HG03060 (cell line): ENCODE results near the gene REPS2.

ENCODE experiments used
- ATAC-seq: cut with Tn5 transposase; IDR thresholded peaks from one replicate; pipeline ENCODE4 v1.9.1; 2021; ENCODE audit warnings: low read depth, moderate number of reproducible peaks; ENCODE audit not compliant: unreplicated experiment

Gene REPS2

GRCh38 chrX:16997313-16997712, 50.9 kb downstream of the REPS2 start:
- ATAC-seq: no peak

DNA sequence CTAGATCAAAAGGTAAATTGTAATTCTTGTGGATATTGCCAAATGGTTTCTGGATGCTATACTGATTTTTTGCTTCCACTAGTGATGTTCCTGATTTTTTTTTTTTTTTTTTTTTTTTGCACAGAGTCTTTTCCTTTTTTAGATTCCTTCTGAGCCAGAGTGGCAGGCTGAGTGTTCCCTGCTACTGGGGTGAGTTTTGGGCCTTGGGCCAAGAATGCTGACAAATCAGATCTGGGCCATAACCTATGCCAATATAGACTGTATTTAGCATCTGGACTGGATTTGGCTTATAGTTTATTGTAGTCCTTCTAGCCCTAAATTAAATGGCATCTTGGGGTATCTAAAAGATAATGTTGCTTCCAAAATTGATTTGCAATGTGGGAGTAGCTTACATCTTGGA, 52.8 kb downstream of the REPS2 start:
- ATAC-seq: no peak

- ATAC-seq: no peak
These were observed 54.3 kb downstream of the REPS2 start for GRCh38 chrX:17000751-17001150.

GRCh38 chrX:17005712-17006368, 59.4 kb downstream of the REPS2 start:
- ATAC-seq: no peak

DNA sequence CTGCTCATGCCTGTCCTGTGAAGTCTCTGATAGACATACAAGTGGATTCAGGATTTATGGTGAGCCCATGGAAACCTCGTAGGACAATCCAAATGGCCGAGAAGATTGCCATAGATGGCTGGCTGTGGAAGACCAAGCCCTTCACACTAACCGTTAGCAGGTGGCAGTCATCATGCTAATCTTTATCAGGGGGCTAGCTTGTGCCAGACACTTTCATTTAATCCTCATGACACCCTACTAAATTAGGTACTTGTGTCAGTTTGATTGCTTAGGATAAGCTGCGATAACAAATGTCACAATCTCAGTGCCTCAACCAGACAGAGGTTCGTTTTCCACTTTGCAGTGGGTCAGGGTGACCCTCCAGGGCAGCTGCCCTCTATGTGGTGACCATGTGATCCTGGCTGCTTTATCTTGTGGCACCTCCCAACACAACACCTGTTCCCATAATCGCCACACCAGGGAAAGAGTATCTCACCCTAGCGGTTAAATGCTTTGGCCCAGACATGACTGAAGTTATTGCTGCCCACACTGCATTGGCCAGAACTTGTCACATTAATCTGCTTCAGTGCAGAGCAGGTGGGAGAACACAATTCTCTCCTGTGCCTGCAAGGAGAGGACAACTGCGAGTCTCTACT, 60.8 kb downstream of the REPS2 start:
- ATAC-seq: no peak

DNA sequence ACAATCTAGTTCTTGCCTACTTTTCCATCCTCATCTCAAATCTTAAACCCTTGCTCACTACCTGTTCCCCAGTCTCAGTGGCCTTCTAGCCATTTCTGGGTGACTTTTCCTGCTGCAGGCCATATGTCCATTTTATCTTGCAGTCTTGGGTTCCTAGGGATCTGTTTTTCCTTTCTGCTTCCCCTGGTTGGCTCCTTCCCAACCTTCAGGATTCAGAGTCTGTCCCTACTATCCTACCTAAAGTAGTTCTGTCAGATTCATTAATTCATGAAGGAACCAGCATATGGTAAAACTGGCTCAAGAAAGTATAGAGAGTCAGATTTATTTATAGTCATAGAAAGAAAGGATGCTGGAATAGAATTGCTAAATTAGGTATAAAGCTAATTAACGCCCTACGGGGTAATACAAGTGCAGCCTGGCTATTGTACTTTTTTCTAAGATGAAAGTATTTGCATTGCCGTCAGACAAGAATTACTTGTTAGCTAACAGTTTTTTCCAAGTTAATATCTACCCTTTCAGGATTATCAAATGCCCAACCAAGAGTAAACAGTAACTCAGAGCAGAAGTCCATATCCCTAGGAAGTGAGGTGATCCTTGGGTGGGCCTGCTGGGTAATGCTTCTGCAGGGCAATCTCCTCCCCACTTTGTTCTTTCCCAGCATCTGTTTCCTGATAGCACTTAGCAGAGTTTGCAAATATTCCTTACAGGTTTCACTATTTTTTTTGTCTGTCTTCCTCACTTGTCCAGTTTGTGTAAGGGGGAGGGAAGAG, 63.6 kb downstream of the REPS2 start:
- no peak for ATAC-seq

DNA sequence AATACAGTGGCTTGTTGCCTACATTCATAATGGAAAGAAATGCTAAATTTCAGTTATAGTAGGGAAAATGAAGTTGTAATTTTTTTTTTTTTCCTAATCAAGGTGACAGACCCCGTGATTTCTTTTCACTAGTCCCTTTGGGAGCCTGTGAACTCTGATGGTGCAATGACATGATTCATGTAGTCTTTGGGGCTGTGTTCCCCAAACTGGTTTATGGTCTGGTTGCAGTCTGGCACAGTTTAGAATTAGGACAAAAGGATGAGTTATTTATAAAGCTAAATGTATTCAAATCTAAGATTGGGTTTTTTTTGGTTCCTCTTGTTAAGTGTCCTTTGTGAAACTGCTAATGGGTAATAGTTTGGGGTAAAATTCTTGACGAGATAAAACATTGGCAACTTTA, 66.0 kb downstream of the REPS2 start:
- no peak for ATAC-seq

DNA sequence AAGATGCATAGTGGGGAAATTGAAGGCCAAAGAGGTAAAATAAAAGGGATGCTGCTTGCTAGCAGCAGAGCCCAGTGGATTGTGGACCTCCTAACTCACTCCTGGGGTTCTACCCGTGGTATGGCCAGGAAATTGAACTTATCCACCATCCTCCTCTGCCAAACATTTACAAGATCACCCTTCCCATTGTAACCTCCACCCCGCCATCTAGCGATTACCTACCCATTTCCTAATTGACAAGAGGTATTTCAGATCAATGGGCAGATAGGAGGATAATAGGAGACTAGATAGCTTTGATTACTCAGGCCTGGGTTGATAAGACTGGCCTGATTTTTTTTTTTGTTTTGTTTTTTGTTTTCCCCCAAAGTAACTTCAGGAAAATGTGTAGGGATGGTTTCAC, 67.8 kb downstream of the REPS2 start:
- no peak for ATAC-seq

GRCh38 chrX:17017134-17017533, 70.7 kb downstream of the REPS2 start:
- ATAC-seq: no peak

DNA sequence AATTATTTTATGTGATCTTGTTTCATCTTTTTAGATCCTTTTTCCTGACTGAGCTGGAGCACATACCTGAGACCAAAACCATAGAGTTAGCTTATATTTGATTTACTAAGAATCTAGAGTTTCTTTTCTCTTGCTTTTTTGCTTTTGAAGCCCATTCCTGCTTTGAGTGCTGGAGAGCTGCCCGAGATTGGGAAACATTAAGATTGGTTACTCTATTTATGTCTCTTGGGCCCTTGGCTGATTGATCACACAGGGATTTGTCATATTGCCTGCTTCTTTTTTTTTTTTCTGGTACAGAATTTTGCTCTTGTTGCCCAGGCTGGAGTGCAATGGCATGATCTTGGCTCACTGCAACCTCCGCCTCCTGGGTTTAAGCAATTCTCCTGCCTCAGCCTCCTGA, 73.9 kb downstream of the REPS2 start:
- ATAC-seq: no peak

- no peak for ATAC-seq
These were observed 74.7 kb downstream of the REPS2 start for GRCh38 chrX:17020851-17021821.

DNA sequence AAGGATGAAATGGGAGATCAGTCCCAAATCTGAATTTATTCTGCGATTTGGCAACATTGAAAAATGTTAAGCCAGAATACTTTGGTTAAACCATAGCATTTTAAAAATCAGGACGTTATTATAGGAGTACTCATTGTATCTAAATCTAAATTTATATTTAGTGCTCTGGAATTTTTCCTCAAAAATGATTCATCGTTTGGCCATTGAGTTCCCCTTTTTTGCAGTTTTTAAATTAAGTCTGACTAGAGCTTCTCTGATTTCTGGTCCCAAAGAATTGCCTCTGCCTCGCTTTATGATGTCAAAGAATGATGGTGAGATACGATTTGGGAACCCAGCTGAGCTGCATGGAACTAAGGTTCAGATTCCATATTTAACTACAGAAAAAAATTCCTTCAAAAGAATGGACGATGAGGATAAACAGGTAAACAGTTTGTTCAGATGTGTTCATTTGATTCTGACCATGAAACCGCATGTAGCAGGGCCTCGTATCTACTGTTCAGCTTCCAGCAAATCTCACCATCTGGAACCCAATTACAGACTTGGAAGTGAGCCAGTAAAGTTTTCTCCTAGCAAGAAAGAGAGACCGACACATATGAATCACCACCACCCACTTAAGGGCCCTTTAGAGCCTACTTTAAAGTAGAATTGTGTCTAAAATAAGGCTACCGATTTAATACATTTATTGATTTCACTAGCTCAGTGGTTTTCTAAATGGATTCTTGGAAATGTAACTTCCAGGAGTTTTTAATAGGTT, 75.6 kb downstream of the REPS2 start:
- ATAC-seq: no peak

DNA sequence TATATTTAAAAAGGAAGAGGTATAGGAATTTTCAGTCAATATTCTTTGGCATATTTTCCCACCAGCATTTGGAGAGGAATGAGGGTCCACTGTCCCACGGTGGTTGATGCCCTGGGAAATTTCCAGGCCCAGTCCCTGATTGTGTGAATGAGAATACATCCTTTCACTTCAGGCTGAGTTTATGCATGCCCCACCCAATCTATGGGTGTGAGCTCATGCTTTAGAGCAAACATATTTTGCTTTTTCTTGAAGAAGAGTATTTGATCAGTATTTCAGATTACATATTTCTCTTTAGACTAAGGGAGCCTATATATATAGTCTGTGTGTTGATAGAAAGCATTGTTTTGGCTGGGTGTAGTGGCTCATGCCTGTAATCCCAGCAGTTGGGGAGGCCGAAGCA, 77.2 kb downstream of the REPS2 start:
- ATAC-seq: no peak

DNA sequence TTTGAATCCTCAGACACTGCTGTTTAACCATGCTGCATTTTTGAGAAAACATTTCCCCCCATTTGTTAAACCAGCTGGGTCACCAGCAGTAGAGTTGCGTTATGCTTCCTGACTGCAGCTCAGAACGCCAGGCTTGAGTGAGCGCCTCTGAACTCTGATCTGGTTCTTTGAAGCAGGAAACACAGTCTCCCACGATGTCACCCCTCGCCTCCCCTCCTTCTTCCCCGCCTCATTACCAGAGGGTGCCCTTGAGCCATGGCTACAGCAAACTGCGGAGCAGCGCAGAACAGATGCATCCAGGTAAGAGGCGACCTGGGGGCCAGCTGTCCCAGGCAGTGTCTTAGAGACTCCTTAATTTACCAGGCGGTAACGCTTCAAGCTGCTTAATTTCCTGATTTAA, 78.4 kb downstream of the REPS2 start:
- no peak for ATAC-seq

DNA sequence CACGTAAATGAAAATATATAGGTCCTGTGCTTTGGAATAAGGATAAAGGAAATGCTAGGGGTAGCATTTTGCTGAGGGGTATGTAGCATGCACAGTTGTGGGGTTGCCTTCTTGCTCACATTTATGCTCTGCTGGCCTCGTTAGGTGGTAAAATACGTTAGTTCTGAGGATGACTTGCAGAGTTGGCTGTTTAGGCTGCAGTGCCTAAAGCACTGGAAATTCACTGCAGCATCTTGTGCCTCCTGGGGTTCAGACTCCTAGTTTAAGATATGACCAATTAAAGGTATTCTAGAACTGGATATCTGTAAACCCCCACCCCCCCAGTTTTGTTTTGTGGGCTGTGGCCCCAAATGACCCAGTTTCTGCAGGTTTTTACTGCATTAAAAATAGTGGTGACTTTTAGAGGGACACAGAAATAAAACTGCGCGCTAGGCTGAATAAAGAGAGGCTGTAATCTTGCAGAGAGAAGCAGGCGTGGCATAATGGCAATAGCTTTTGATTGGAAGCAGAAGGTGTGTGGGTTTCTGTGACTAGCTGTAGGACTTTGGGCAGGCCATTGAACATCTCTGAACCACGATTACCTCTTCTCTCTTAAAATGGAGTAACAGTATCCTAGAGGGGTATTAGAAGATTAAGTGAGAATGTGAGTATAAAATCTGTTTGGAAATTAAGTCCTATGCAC, 79.3 kb downstream of the REPS2 start:
- no peak for ATAC-seq

DNA sequence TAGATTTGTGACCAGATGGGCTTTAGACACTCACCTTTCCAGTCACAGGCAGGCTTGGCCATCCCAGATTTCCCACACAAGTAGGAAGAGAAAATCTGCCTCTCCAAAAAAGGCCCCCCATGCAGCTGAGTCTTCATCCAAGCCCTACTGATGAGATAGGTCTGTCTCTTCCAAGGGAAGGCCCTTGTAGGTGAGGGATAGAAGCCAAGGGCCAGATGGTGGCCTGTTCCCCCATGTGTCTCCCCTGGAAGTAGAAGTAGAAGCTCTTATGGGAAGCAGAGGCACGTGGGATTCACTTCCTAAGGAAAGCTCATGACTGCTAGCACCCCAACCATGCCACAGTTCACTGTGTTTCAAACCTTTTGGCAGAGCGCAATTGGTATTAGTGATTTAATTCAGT, 81.5 kb downstream of the REPS2 start:
- ATAC-seq: no peak

DNA sequence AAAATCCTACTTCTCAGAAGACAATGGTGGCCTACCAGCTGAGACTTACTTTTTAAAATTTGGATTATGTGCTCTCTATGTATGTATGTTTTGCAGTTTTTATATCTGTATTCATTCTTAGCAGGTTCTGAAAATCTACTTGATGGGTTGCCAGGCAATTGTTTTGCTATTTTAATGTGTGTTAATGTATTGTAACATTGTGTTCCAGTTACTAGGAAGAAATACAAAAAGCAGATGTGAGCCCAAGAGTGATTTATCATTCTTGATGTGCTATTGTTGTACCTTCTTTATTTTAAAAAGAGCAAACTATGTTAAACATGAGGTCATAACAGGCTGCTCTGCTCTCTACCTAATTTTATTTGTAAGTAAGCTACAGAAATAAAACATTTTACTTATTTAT, 81.9 kb downstream of the REPS2 start:
- ATAC-seq: no peak

GRCh38 chrX:17030092-17030491, 83.6 kb downstream of the REPS2 start:
- ATAC-seq: no peak

GRCh38 chrX:17030580-17031270, 84.3 kb downstream of the REPS2 start:
- no peak for ATAC-seq
